GM20431 (cell line): Measurements from ENCODE around the gene P3H3.

Source experiments
- in situ Hi-C: fragments of 300-500 bp; cut with MseI, MboI; formaldehyde crosslinking; loops from one replicate; pipeline ENCODE4 v1.15.0; 2020; ENCODE audit warnings: low sequenced_read_pairs; ENCODE audit not compliant: unreplicated experiment

The P3H3 gene

DNA sequence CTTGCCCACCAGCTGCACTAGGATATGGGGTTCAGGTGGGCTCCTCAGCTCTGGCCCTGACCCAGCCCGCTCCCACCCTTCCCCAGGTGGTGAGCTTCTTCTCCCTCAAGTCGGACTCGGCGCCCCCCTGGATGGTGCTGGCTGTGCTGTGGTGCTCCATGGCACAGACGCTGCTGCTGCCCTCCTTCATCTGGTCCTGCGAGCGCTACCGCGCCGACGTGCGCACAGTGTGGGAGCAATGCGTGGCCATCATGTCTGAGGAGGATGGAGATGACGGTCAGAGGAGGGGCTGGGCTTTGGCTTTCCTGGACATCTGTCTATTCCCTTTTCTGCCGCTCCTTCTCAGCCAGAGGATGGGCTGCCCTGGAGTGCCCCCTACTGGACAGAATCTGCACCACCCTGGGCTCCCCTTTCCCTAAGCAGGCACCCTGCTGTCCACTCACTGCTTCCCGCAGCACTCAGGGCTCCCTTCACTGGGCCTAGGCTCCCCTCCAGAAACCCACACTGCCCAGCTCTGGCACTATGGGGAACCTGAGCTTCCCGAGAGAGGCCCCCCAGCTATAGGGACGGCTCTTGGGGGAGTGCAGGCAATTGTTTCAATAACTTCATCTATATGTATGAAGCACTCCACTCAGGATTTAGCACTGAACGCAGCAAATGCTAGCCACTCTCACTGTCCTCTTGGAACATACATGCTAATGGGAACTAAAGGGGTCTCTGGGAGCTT, 2.6 kb upstream of the P3H3 start:
- in situ Hi-C loops = loop anchor here (25.0 kb wide), 1 partner anchor 88 kb away; no protein-coding TSS in a partner anchor

DNA sequence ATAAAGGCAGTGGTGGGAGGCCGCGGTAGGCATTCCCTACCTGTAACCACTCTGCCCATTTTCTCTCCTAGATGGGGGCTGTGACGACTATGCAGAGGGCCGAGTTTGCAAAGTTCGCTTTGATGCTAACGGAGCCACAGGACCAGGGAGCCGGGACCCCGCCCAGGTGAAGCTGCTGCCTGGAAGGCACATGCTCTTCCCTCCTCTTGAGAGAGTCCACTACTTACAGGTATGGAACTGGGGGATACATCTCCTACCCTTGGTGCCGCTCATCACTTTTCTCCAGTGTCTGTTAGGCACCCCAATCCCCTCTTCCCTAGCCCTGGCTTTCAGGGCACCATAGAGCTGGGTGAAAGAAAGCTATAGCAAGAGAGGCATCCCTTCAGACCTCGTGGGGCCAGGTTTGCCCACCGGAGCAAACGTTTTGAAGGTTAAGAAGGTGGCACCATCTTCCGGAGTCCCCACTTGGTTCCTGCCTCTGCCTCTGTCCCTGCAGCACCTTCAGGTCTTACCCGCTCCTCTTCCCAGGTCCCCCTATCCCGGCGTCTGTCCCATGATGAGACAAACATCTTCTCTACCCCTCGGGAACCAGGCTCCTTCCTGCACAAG, 2.0 kb upstream of the P3H3 start:
- in situ Hi-C loops = loop anchor here (25.0 kb wide), 1 partner anchor 89 kb away; no protein-coding TSS in a partner anchor

DNA sequence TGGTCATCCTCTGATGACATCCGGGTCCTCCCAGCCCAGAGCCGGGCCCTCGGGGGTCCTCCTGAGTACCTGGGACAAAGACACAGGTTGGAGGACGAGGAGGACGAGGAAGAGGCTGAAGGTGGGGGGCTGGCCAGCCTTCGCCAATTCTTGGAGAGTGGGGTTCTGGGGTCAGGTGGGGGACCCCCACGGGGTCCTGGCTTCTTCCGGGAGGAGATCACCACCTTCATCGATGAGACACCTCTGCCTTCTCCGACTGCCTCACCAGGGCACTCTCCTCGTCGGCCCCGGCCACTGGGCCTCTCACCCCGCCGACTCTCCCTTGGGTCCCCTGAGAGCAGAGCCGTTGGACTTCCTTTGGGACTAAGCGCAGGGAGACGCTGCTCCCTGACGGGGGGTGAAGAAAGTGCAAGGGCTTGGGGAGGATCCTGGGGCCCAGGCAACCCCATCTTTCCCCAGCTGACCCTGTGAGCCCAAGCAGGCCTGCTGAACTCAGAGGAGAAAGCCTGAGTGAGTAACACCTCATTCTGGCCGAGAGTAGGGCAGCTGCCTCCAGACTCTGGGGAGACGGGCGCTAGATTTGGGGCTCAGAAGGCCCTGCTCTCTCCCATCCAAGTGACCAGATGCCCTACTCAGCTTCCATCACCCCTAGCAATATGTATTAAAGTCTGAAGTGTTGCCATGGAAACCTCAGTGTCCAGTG, 1.3 kb upstream of the P3H3 start:
- in situ Hi-C loops = loop anchor here (25.0 kb wide), 1 partner anchor 90 kb away; no protein-coding TSS in a partner anchor

DNA sequence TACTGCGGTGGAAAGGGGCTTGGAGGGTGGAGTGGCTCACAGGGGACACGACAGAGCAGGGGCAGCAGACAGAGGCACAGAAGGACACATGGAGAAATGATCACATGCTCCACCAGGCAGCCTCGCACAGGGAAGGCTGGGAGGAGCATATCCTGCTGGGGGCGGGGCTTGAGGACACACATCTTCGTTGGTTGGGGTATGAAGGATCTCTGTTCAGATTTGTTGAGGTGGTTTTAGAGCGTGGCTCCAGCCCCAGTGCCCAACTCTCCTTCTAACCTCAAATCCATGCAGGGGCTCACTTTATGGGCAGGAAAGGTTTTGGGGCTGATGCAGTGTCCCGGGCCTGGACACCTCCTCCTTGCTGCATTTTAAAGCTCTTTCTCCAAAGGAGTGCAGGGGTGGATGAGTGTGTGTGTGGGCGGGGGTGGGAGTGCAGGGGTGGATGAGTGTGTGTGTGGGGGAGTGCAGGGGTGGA, 733 bp upstream of the P3H3 start:
- in situ Hi-C loops = loop anchor here (25.0 kb wide), 1 partner anchor 90 kb away; no protein-coding TSS in a partner anchor

DNA sequence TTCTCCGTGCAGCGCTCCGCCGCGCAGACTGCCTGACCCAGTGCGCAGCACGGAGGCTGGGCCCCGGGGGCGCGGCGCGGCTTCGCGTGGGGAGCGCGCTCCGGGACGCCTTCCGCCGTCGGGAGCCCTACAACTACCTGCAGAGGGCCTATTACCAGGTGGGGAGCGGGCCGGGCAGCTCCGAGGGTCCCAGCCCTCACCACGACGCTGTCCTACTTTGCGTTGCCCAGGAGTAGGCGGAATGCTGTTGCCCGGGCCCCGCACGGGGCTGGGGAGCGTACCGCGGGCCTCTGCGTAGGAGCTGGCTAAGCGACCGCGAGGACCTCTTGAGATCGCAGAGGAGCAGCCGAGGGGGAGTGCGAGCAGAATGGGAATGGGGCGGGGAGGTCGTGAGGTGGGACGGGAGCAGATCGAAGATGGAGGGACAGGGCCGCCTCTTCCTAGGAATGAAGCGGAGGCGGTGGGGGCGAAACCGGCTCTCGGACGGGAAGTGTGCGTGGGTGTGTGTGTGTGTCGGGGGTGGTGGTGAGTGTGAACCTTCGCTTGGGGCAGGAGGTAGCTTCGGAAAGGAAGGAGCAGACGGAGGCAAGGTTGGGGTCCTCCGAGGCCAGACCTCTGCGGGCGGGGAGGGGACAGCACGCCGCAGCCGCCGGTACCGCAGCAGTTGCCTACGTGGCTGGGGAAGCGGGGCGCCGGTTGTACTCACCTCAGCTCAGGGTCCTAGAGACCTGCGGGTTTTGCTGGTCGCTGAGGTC, 751 bp downstream of the P3H3 start:
- in situ Hi-C loops = loop anchor here (25.0 kb wide), 1 partner anchor 92 kb away; no protein-coding TSS in a partner anchor

DNA sequence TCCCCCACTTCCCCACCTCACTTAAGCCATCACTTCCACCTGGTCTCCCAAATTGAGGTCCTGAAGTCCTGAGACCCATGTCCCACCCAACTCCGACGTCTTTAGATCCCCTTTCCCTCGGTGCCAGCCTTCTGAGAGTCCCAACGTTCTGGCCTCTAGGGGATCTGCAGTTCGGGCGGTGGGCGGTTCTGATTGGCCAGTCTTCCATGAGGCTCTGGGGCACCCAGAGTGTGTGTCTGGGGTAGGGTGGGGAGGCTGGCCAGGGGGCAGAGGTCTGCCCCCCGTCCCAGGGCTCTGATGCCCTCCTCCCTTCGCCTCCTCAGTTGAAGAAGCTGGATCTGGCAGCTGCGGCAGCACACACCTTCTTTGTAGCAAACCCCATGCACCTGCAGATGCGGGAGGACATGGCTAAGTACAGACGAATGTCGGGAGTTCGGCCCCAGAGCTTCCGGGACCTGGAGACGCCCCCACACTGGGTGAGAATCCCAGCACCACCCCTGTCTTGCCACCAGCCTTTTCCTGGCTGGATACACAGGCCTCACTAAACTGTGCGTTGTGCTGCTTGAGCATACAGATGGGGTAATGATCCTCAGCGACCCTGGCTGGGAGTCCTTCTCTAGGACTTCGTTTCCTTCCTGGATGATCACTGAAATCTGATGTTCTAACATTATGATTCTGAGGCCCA, 1.5 kb downstream of the P3H3 start:
- in situ Hi-C loops = loop anchor here (25.0 kb wide), 1 partner anchor 92 kb away; no protein-coding TSS in a partner anchor

DNA sequence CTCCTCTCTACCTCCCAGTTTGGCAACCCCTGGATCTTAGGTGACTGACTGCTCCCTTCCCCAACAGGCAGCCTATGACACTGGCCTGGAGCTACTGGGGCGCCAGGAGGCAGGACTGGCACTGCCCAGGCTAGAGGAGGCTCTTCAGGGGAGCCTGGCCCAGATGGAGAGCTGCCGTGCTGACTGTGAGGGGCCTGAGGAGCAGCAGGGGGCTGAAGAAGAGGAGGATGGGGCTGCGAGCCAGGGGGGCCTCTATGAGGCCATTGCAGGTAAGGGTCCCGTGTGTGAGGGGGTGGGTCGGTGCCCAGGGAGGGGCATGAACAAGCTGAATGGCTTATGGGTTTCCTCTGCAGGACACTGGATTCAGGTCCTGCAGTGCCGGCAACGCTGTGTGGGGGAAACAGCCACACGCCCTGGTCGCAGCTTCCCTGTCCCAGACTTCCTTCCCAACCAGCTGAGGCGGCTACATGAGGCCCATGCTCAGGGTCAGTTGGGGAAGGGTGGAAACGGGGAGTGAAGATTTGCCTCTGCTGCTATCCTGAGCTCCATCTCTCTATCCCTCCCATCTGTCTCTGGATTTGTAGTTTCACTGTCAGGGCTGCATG, 2.2 kb downstream of the P3H3 start:
- in situ Hi-C loops = loop anchor here (25.0 kb wide), 1 partner anchor 93 kb away; no protein-coding TSS in a partner anchor

DNA sequence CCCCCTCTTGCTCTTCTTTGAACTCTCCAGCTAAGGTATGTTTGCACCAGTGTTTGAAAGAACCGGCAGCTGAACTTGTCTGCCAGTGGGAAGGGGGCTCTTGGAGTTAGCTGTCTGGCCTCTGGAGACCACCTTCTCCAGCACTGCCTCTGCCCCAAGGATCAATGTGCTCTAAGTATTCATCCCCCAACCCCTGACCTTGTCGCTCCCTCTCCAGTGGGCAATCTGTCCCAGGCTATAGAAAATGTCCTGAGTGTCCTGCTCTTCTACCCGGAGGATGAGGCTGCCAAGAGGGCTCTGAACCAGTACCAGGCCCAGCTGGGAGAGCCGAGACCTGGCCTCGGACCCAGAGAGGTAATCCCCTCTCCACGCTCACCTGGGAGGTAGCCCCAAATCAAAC, 2.8 kb downstream of the P3H3 start:
- in situ Hi-C loops = loop anchor here (25.0 kb wide), 1 partner anchor 94 kb away; no protein-coding TSS in a partner anchor

DNA sequence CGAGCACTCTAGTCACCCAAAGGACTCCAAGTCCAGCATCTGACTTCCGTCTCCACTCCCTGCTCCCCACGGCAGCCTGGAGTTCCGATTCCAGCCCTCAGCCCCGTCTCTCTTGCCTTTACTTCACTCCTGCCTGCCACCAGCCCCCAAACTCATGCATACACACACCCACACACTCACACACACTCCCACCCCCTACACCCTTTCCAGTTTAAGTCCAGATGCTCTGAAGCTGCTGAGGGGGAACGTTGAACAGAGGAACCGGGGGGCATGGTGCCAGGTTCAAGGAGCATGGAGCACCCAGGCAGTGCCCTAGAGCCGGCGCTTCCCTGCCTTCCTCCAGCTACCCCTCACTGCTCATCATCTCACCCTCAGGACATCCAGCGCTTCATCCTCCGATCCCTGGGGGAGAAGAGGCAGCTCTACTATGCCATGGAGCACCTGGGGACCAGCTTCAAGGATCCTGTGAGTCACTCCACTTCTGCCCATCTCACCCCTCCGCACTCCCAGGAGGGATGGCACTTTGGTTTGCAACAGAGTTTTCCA, 3.3 kb downstream of the P3H3 start:
- in situ Hi-C loops = loop anchor here (25.0 kb wide), 1 partner anchor 94 kb away; no protein-coding TSS in a partner anchor

DNA sequence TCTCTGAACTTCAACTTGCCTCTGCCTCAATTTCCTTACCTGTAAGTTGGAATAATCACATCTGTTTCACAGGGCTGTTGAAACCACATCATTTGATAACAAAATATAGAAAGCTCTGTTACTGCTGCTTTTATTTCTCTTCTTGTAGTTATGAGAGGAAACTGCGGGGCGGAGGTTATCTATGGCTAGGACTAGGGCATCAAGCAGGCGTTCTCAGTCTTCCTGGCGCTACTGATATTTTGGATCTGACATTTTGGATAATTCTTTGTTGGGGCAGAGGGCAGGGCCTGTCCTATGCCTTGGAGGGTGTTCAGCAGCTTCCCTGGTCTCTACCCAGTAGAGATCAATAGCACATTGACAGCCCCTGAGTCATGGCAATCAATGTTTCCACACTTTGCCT, 3.9 kb downstream of the P3H3 start:
- in situ Hi-C loops = loop anchor here (25.0 kb wide), 1 partner anchor 95 kb away; no protein-coding TSS in a partner anchor

DNA sequence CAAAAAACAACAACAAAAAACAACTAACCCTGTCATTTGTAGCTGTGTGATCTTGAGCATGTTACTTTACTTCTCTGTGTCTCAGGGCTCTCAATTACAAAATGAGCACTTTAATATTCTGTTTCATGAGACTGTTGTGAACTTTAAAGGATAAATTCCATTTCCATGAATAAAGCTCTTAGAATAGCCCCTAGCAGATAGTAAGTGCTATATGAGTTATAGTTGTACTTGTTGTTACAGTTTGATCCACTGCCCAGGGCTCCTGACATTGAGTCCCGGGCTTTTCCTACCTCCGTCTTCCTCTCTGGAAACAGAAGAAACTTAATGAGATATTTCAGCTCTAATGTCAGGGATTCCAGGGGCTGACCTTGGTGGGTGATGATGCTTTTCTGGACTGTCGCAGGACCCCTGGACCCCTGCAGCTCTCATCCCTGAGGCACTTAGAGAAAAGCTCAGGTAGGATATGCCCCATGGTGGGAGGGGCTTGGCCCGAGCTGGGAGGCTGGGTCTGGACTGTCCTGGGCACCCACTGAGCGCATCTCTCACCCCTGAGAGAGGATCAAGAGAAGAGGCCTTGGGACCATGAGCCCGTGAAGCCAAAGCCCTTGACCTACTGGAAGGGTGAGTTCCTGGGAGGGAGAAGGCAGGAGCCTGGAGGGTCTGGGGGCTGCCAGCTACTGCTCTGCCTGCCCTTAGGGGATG, 5.1 kb downstream of the P3H3 start:
- in situ Hi-C loops = loop anchor here (25.0 kb wide), 1 partner anchor 96 kb away; no protein-coding TSS in a partner anchor

DNA sequence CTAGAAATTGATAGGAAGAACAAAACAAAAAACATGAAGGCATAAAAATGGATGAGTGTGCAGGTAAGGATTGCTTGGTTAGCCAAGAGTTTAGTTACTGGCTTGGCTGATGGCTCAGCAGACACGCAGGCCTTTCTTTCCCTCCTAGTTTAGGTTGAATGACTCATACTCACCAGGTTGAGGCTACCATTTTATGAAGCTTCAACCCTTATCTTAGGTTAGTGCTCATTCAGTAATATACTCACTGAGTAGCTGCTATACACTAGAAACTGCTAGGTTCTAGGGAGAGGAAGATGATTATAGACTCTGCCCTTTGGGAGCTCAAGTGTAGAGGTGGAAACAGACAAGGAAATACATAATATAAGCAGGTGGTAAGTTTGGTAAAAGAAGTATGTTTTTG, 6.0 kb downstream of the P3H3 start:
- in situ Hi-C loops = loop anchor here (25.0 kb wide), 1 partner anchor 97 kb away; no protein-coding TSS in a partner anchor

DNA sequence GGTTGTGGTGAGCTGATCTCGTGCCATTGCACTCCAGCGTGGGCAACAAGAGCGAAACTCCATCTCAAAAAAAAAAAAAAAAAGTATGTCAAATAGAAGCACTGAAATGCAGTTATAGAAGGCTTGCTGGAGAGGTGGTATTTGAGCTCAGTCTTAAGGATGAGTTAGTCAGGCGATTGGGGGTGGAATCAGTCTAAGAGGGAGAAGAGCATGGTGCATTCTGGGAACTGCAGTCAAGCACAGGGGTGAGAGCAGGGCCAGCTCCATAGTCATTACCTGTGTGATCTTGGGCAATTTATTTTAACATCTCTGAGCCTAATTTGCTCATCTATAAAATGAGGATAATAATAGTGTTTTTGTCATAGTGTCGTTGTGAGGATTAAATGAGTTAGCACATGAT, 6.7 kb downstream of the P3H3 start:
- in situ Hi-C loops = loop anchor here (25.0 kb wide), 1 partner anchor 98 kb away; no protein-coding TSS in a partner anchor

DNA sequence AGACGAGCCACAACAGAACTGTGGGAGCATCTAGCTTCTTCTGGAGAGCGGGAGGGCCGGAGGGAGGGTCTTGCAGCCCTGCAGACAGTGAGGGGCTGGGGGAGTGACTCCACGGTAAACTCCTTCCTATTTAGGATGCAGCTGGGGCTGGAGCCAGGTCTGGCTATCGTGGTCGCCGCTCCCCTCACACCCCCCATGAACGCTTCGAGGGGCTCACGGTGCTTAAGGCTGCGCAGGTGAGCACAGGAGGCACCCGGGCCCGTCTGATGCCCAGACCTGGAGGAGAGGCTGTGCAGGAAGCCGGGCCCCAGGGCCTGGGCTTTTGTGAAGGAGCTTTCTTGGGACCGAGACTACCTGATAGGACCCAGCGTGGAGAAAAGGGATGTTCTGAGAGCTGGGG, 8.6 kb downstream of the P3H3 start:
- in situ Hi-C loops = loop anchor here (25.0 kb wide), 1 partner anchor 100 kb away; no protein-coding TSS in a partner anchor

DNA sequence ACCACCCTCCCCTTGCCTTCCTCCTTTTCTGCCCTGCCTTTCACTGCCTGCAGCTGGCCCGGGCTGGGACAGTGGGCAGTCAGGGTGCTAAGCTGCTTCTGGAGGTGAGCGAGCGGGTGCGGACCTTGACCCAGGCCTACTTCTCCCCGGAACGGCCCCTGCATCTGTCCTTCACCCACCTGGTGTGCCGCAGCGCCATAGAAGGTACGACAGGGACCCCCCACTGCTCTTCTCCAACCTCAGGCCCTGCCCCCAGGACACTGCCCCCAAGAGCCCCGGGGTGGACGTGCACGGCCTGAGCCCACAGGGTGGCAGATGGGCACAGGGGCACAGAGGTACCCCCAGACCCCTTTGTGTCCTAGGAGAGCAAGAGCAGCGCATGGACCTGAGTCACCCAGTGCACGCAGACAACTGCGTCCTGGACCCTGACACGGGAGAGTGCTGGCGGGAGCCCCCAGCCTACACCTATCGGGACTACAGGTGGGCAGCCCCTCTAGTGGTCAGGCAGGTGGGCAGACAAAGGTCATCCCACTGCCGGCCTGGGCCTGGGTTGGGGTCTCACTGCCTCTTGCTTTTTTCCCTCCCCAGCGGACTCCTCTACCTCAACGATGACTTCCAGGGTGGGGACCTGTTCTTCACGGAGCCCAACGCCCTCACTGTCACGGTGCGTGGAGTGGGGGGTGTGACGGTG, 9.3 kb downstream of the P3H3 start:
- in situ Hi-C loops = loop anchor here (25.0 kb wide), 1 partner anchor 100 kb away; no protein-coding TSS in a partner anchor

DNA sequence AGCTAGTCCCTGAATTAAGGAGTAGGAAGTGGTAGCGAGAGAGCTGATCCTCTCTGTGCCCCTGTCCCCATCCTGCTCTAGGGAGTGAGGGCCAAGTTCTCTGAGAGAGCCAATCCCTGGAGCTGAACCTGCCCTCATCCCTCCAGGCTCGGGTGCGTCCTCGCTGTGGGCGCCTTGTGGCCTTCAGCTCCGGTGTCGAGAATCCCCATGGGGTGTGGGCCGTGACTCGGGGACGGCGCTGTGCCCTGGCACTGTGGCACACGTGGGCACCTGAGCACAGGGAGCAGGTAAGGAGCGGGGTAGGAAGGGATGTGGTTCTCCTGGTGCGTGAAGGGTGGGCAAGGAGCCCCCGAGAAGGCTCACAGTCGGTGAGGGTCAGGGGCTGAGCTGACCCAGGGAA, 10.6 kb downstream of the P3H3 start:
- in situ Hi-C loops = loop anchor here (25.0 kb wide), 1 partner anchor 102 kb away; no protein-coding TSS in a partner anchor
